ENCODE measurements around the gene NUDC. TPM values are rescaled to one million over a fixed set of nuclear protein-coding genes. Genes with fewer than 3 reads are reported as not detected.

Gene NUDC
- total and polyA plus RNA-seq, 9 of the 15 experiments (the other 6 are each of a cell fraction or from before 2014, with no cell fraction given): 9.8 to 234 (median 149) TPM

- no peaks in the 10 kb centered on the region for H3K79me2 ChIP-seq (ENCODE audit: control insufficient read depth, insufficient read depth, low read length)
- no peaks in the 10 kb centered on the region for H3K27me3 ChIP-seq (ENCODE audit: control insufficient read depth in 2 of 2, insufficient read depth in 2 of 2, low read length in 2 of 2)
- peak overlapping the region in 1 of 2 experiments; percentile 46; a peak in 1 of 4 replicates for H3K9ac ChIP-seq (ENCODE audit: insufficient read depth in 1 of 2, low read depth in 2 of 2, low read length in 2 of 2)
- POLR2A ChIA-PET: interaction anchor here (0.7 to 2.4 kb wide), 2 partner anchors 10 to 39 kb away, joined by 3 to 12 read pairs; partner anchors contain the start of gene GPATCH3
- ATAC-seq (no peak), FAIRE-seq (no peak), DNase-seq (ENCODE audit: extremely low read depth in 1 of 4, low spot score in 3 of 4) (peak in 3 of 4 experiments; percentile 13 to 46 (median 34))
- no peaks in the 10 kb centered on the region for H3K9me1 ChIP-seq (ENCODE audit: control insufficient read depth, insufficient read depth, low read length)
- H3K36me3 ChIP-seq (ENCODE audit: control insufficient read depth, insufficient read depth, low read length): no peaks in the 10 kb centered on the region
- H3K9me3 ChIP-seq (replicated peaks; ENCODE audit: control insufficient read depth, insufficient read depth, low read depth, low read length): no peaks in the 10 kb centered on the region
- in situ Hi-C loops (cut with MboI) (no loop called here), intact Hi-C loops (cut with micrococcal nuclease) (no loop called here)
- no peaks in the 10 kb centered on the region for H4K20me1 ChIP-seq (replicated peaks; ENCODE audit: control insufficient read depth, insufficient read depth, low read length)
- peak overlapping the region; percentile 6; the same call in 1 of the 2 replicates for H2AFZ ChIP-seq (ENCODE audit: low read depth, low read length)
- 29% methylated on average over 4 of the region's 4 CpGs for WGBS (ENCODE audit: insufficient coverage, low coverage, missing lambda C conversion rate)
- no peak overlapping the region for H3K4me2 ChIP-seq (ENCODE audit: insufficient read depth, low read length)
- CTCF ChIA-PET (ENCODE audit: low intra/inter-chr PET ratio): no interaction called here
- BruUV-seq (replicated peaks): no TSS peak
- H3K4me3 ChIP-seq: no peak overlapping the region
- H3K4me1 ChIP-seq (replicated peaks in 1 of 2; ENCODE audit: control insufficient read depth in 2 of 2, insufficient read depth in 2 of 2, low read length in 2 of 2): peaks cover 30 to 32% of the 10 kb centered on the region in 2 experiments
- no peak overlapping the region for H3K27ac ChIP-seq (ENCODE audit: extremely low read depth, low read depth, low read length)
- TF ChIP-seq, protein P1, sequence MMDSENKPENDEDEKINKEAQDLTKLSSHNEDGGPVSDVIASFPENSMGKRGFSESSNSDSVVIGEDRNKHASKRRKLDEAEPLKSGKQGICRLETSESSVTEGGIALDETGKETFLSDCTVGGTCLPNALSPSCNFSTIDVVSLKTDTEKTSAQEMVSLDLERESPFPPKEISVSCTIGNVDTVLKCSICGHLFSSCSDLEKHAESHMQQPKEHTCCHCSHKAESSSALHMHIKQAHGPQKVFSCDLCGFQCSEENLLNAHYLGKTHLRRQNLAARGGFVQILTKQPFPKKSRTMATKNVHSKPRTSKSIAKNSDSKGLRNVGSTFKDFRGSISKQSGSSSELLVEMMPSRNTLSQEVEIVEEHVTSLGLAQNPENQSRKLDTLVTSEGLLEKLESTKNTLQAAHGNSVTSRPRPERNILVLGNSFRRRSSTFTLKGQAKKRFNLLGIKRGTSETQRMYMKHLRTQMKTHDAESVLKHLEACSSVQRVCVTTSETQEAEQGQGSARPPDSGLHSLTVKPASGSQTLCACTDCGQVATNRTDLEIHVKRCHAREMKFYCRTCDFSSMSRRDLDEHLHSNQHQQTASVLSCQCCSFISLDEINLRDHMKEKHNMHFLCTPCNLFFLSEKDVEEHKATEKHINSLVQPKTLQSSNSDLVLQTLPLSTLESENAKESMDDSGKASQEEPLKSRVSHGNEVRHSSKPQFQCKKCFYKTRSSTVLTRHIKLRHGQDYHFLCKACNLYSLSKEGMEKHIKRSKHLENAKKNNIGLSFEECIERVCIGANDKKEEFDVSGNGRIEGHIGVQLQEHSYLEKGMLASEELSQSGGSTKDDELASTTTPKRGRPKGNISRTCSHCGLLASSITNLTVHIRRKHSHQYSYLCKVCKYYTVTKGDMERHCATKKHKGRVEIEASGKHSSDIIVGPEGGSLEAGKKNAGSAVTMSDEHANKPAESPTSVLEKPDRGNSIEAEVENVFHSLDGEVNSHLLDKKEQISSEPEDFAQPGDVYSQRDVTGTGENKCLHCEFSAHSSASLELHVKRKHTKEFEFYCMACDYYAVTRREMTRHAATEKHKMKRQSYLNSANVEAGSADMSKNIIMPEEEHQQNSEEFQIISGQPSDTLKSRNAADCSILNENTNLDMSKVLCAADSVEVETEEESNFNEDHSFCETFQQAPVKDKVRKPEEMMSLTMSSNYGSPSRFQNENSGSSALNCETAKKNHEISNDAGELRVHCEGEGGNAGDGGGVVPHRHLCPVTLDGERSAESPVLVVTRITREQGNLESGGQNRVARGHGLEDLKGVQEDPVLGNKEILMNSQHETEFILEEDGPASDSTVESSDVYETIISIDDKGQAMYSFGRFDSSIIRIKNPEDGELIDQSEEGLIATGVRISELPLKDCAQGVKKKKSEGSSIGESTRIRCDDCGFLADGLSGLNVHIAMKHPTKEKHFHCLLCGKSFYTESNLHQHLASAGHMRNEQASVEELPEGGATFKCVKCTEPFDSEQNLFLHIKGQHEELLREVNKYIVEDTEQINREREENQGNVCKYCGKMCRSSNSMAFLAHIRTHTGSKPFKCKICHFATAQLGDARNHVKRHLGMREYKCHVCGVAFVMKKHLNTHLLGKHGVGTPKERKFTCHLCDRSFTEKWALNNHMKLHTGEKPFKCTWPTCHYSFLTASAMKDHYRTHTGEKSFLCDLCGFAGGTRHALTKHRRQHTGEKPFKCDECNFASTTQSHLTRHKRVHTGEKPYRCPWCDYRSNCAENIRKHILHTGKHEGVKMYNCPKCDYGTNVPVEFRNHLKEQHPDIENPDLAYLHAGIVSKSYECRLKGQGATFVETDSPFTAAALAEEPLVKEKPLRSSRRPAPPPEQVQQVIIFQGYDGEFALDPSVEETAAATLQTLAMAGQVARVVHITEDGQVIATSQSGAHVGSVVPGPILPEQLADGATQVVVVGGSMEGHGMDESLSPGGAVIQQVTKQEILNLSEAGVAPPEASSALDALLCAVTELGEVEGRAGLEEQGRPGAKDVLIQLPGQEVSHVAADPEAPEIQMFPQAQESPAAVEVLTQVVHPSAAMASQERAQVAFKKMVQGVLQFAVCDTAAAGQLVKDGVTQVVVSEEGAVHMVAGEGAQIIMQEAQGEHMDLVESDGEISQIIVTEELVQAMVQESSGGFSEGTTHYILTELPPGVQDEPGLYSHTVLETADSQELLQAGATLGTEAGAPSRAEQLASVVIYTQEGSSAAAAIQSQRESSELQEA (IDR thresholded peaks at IDR 0.05; ENCODE audit: low read depth): no peak
- TF ChIP-seq CEBPB (tag; IDR thresholded peaks at IDR 0.05) (peak; percentile 88), ZNF133 (CRISPR knock-in tag; IDR thresholded peaks at IDR 0.05) (no peak), POLR3G (IDR thresholded peaks at IDR 0.05; ENCODE audit: extremely low read depth, insufficient read length, insufficient replicate concordance) (no peak), ETV1 (tag; conservative IDR thresholded peaks at IDR 0.05; ENCODE audit: low read depth) (0 out of 2 replicates have a peak, but pooled peaks have one; percentile 12), NFXL1 (CRISPR knock-in tag; IDR thresholded peaks at IDR 0.05) (no peak), FOXJ2 (tag; IDR thresholded peaks at IDR 0.05) (peak; percentile 42; the same call in 1 of the 2 replicates), ZNF655 (CRISPR knock-in tag; IDR thresholded peaks at IDR 0.05) (no peak), HMBOX1 (IDR thresholded peaks at IDR 0.05) (peak; percentile 17; the same call in 1 of the 2 replicates), PHF20 (IDR thresholded peaks at IDR 0.05; ENCODE audit: partially characterized antibody) (no peak), TAF9B (IDR thresholded peaks at IDR 0.05; ENCODE audit: partially characterized antibody) (no peak)
These were observed 11.0 kb upstream of the NUDC start for GRCh38 chr1:26910343-26911160.
